SW 1271 (cell line): ENCODE data around the gene FST.

Experiments
- DNase-seq, 2 experiments: peaks; one replicate each; lab custom pipeline; 2025; lab: John Stamatoyannopoulos, UW

The FST gene

GRCh38 chr5:53480416-53481158 is at the start of gene FST:
Gene FST (plus strand): TSS chr5:53480629. CDS start chr5:53480792, 163 bp downstream.
- peak in 1 of 2 experiments; percentile 17 for DNase-seq

- DNase-seq: no peak
Observed at GRCh38 chr5:53431665-53432064, 48.8 kb upstream of the FST start.

GRCh38 chr5:53433026-53433425 is 47.4 kb upstream of the FST start:
- no peak for DNase-seq

GRCh38 chr5:53434541-53434940 is 45.9 kb upstream of the FST start:
- no peak for DNase-seq

GRCh38 chr5:53436480-53437191 is 43.8 kb upstream of the FST start:
- no peak for DNase-seq

GRCh38 chr5:53438079-53438478 is 42.4 kb upstream of the FST start:
- no peak for DNase-seq

- no peak for DNase-seq
Observed at GRCh38 chr5:53438486-53439472, 41.6 kb upstream of the FST start.

GRCh38 chr5:53442961-53443360 is 37.5 kb upstream of the FST start:
- no peak for DNase-seq

GRCh38 chr5:53445569-53445968 is 34.9 kb upstream of the FST start:
- DNase-seq: no peak

- DNase-seq: no peak
Observed at GRCh38 chr5:53446908-53447307, 33.5 kb upstream of the FST start.

GRCh38 chr5:53448851-53449250 is 31.6 kb upstream of the FST start:
- DNase-seq: no peak

GRCh38 chr5:53453898-53454718 is 26.3 kb upstream of the FST start:
- DNase-seq: no peak

- no peak for DNase-seq
Observed at GRCh38 chr5:53454719-53455000, 25.8 kb upstream of the FST start.

- DNase-seq: no peak
Observed at GRCh38 chr5:53456366-53456765, 24.1 kb upstream of the FST start.

GRCh38 chr5:53463909-53464621 is 16.4 kb upstream of the FST start:
- DNase-seq: no peak

GRCh38 chr5:53464722-53465121 is 15.7 kb upstream of the FST start:
- DNase-seq: no peak

- DNase-seq: peak in 1 of 2 experiments; percentile 64
Observed at GRCh38 chr5:53469946-53470687, 10.3 kb upstream of the FST start.

GRCh38 chr5:53472279-53472678 is 8.2 kb upstream of the FST start:
- no peak for DNase-seq

- DNase-seq: no peak
Observed at GRCh38 chr5:53472720-53473510, 7.5 kb upstream of the FST start.
